NCI-H2029 treated with DMSO at 0.1 percent for 48 hours (cell line): ENCODE measurements around the gene GLIPR2.
"Not testable (repeated sequence)": the region's sequence is repeated elsewhere in the genome, so short reads cannot be mapped to it uniquely, and the experiment has no call there.

Experiments used
- DNase-seq: peaks from one replicate; lab custom pipeline; 2025; lab: John Stamatoyannopoulos, UW

GLIPR2 gene

GRCh38 chr9:36144309-36145232 is 8.0 kb downstream of the GLIPR2 start:
- no peak for DNase-seq

GRCh38 chr9:36145970-36146369 is 9.4 kb downstream of the GLIPR2 start:
- DNase-seq = no peak

GRCh38 chr9:36146651-36147050 is 10.1 kb downstream of the GLIPR2 start:
- no peak for DNase-seq

GRCh38 chr9:36147441-36148175 is 11.1 kb downstream of the GLIPR2 start:
- no peak for DNase-seq

- no peak for DNase-seq
Measured at GRCh38 chr9:36148311-36149051, 11.9 kb downstream of the GLIPR2 start.

GRCh38 chr9:36149197-36149596 is 12.7 kb downstream of the GLIPR2 start:
- no peak for DNase-seq

- no peak for DNase-seq
Measured at GRCh38 chr9:36150574-36151315, 14.2 kb downstream of the GLIPR2 start.

- DNase-seq = no peak
Measured at GRCh38 chr9:36151316-36152210, 15.0 kb downstream of the GLIPR2 start.

- DNase-seq = no peak
Measured at GRCh38 chr9:36152741-36153438, 16.4 kb downstream of the GLIPR2 start.

- DNase-seq = no peak
Measured at GRCh38 chr9:36153746-36154145, 17.2 kb downstream of the GLIPR2 start.

GRCh38 chr9:36154331-36154952 is 17.9 kb downstream of the GLIPR2 start:
- DNase-seq = no peak

- no peak for DNase-seq
Measured at GRCh38 chr9:36156116-36156515, 19.6 kb downstream of the GLIPR2 start.

GRCh38 chr9:36158122-36158521 is 21.6 kb downstream of the GLIPR2 start:
- no peak for DNase-seq

GRCh38 chr9:36158917-36159316 is 22.4 kb downstream of the GLIPR2 start:
- DNase-seq = no peak

GRCh38 chr9:36159509-36159908 is 23.0 kb downstream of the GLIPR2 start:
- not testable (repeated sequence) for DNase-seq

- not testable (repeated sequence) for DNase-seq
Measured at GRCh38 chr9:36160126-36160525, 23.6 kb downstream of the GLIPR2 start.

- no peak for DNase-seq
Measured at GRCh38 chr9:36161187-36161586, 24.7 kb downstream of the GLIPR2 start.

- DNase-seq = no peak
Measured at GRCh38 chr9:36162211-36162738, 25.7 kb downstream of the GLIPR2 start.

GRCh38 chr9:36163049-36163785 is 26.7 kb downstream of the GLIPR2 start:
- no peak for DNase-seq
